Mesendoderm (in vitro differentiated cells): ENCODE results near the gene MEF2C.

ENCODE experiments used
- DNase-seq: peaks from one replicate; pipeline ENCODE4 v3.0.0; 2013
- H2AK5ac ChIP-seq: 2 replicates; pipeline ENCODE4 v1.6.1; 2013; ENCODE audit warnings: low read length, inconsistent platforms
- H2BK120ac ChIP-seq: 2 replicates; pipeline ENCODE4 v1.6.1; 2013; ENCODE audit warnings: low read depth, mild to moderate bottlenecking, low read length, moderate library complexity, mixed read lengths
- H2BK15ac ChIP-seq: replicated peaks from 2 replicates; pipeline ENCODE4 v1.6.1; 2013; ENCODE audit warnings: low read depth, mild to moderate bottlenecking, moderate library complexity
- H2BK5ac ChIP-seq: 2 replicates; pipeline ENCODE4 v1.6.1; 2013; ENCODE audit warnings: low read length, inconsistent platforms
- H3K18ac ChIP-seq: 2 replicates; pipeline ENCODE4 v1.6.1; 2013; ENCODE audit warnings: mild to moderate bottlenecking, low read length, mixed read lengths
- H3K23ac ChIP-seq: one replicate; pipeline ENCODE4 v1.6.1; 2013; ENCODE audit warnings: low read length
- H3K27ac ChIP-seq: 2 replicates; pipeline ENCODE4 v1.5.1; 2013; ENCODE audit warnings: low read depth, mild to moderate bottlenecking, inconsistent platforms, low read length, moderate library complexity
- H3K27me3 ChIP-seq: 2 replicates; pipeline ENCODE4 v1.6.1; 2013; ENCODE audit warnings: low read length, control low read depth, mild to moderate bottlenecking, inconsistent platforms; ENCODE audit not compliant: insufficient read depth, poor library complexity
- H3K36me3 ChIP-seq: 2 replicates; pipeline ENCODE4 v1.6.1; 2013; ENCODE audit warnings: low read length, inconsistent platforms; ENCODE audit not compliant: control insufficient read depth, insufficient read depth
- H3K4ac ChIP-seq: one replicate; pipeline ENCODE4 v1.6.1; 2013; ENCODE audit warnings: low read depth, mild to moderate bottlenecking, low read length, moderate library complexity
- H3K4me1 ChIP-seq: 2 replicates; pipeline ENCODE4 v1.6.1; 2013; ENCODE audit warnings: low read depth, low read length, inconsistent platforms; ENCODE audit not compliant: control insufficient read depth
- H3K4me2 ChIP-seq: 2 replicates; pipeline ENCODE4 v1.6.1; 2013; ENCODE audit warnings: low read length
- H3K4me3 ChIP-seq: 2 replicates; pipeline ENCODE4 v1.5.1; 2013; ENCODE audit warnings: mild to moderate bottlenecking, low read length
- H3K56ac ChIP-seq: one replicate; pipeline ENCODE4 v1.6.1; 2013; ENCODE audit warnings: low read length
- H3K79me1 ChIP-seq: 2 replicates; pipeline ENCODE4 v1.6.1; 2013; ENCODE audit warnings: low read length, inconsistent platforms
- H3K79me2 ChIP-seq: 2 replicates; pipeline ENCODE4 v1.6.1; 2013; ENCODE audit warnings: mild to moderate bottlenecking, low read length; ENCODE audit not compliant: control insufficient read depth, insufficient read depth
- H3K9ac ChIP-seq: 2 replicates; pipeline ENCODE4 v1.6.1; 2013; ENCODE audit warnings: low read length, inconsistent platforms
- H4K5ac ChIP-seq: one replicate; pipeline ENCODE4 v1.6.1; 2013; ENCODE audit warnings: low read length
- H4K8ac ChIP-seq: one replicate; pipeline ENCODE4 v1.6.1; 2013; ENCODE audit warnings: low read depth, mild to moderate bottlenecking, control low read depth, low read length, moderate library complexity
- WGBS: extraction: QIAGEN DNeasy Blood & Tissue Kit; methylation state at CpG from one replicate; pipeline ENCODE4 v1.1.7; 2013; ENCODE audit warnings: low lambda C conversion rate, missing lambda C conversion rate; ENCODE audit not compliant: insufficient coverage; ENCODE audit errors: extremely low coverage; 5-methylcytosine and 5-hydroxymethylcytosine counted together

Gene MEF2C

DNA sequence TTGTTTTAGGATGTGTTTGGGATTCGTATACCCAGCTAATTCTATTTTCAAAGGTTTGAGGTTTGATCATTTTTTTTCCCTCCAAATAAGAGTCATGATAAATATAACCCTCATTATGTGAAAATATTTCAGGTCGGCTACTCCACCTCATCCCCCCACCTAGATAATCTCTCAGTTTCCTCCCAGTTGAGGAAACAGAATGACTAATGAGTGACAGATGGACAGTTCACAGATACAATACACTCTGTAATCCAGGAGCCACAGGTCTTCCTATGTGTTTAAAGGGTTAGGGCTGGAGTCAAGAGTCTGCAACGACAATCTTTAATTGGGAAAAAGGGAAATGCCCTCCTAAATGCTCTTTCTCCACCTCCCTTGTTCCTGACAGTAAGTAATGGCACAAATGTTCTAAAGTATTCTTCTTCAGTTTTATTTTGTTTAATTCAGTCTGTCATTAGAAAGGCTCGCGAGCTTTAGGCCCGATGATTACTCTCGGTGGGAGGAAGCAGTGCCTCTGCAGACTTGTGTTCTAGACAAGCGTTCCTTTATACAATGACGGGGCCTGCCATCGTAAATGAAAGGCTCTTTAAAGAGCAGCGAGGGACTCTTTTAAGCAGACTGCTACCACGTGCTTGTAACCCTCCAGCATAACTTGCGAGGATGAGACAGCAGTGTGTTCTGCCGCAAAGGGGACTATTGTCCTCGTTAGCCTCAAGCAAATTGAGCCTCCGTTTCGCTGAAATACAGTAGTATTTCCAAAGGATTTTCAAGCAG is 69.0 kb downstream of the MEF2C start:
- Histone ChIP-seq H3K4me2 (no peak overlapping the region), H3K56ac (no peak overlapping the region), H3K18ac (no peak overlapping the region), H3K36me3 (no peaks in the 10 kb centered on the region), H2BK15ac (no peak overlapping the region), H2BK5ac (no peak overlapping the region), H3K79me2 (no peaks in the 10 kb centered on the region), H4K8ac (no peak overlapping the region), H3K79me1 (no peaks in the 10 kb centered on the region), H4K5ac (no peak overlapping the region), H2AK5ac (no peak overlapping the region), H3K27ac (no peak overlapping the region), H3K9ac (no peak overlapping the region), H3K4me3 (no peak overlapping the region), H2BK120ac (no peak overlapping the region), H3K4ac (no peak overlapping the region), H3K4me1 (no peaks in the 10 kb centered on the region), H3K27me3 (no peaks in the 10 kb centered on the region), H3K23ac (no peak overlapping the region)
- no CpG with 5 or more reads among the region's 17 CpGs for WGBS
- DNase-seq, result peak; percentile 25

- Histone ChIP-seq H2BK5ac (no peak overlapping the region), H3K4me2 (no peak overlapping the region), H3K27me3 (no peaks in the 10 kb centered on the region), H3K79me2 (no peaks in the 10 kb centered on the region), H3K23ac (no peak overlapping the region), H3K9ac (no peak overlapping the region), H3K27ac (no peak overlapping the region), H2AK5ac (no peak overlapping the region), H3K4ac (no peak overlapping the region), H3K18ac (no peak overlapping the region), H3K79me1 (no peaks in the 10 kb centered on the region), H3K36me3 (no peaks in the 10 kb centered on the region), H4K5ac (no peak overlapping the region), H3K56ac (no peak overlapping the region), H2BK15ac (no peak overlapping the region), H3K4me3 (no peak overlapping the region), H3K4me1 (no peaks in the 10 kb centered on the region), H2BK120ac (no peak overlapping the region), H4K8ac (no peak overlapping the region)
- DNase-seq, result no peak
- no CpG with 5 or more reads among the region's 1 CpG for WGBS
Observed at GRCh38 chr5:88813244-88813643, 69.7 kb downstream of the MEF2C start.

GRCh38 chr5:88808153-88808552 is 74.8 kb downstream of the MEF2C start:
- DNase-seq, result no peak
- no peak overlapping the region for H3K4ac ChIP-seq
- no peak overlapping the region for H3K4me3 ChIP-seq
- no CpG with 5 or more reads among the region's 2 CpGs for WGBS
- no peaks in the 10 kb centered on the region for H3K4me1 ChIP-seq
- no peak overlapping the region for H3K56ac ChIP-seq
- no peaks in the 10 kb centered on the region for H3K79me1 ChIP-seq
- no peak overlapping the region for H2BK15ac ChIP-seq
- no peak overlapping the region for H3K18ac ChIP-seq
- H2BK120ac ChIP-seq, result no peak overlapping the region
- no peak overlapping the region for H3K27ac ChIP-seq
- H2AK5ac ChIP-seq, result no peak overlapping the region
- H4K8ac ChIP-seq, result no peak overlapping the region
- no peak overlapping the region for H3K23ac ChIP-seq
- no peak overlapping the region for H2BK5ac ChIP-seq
- no peaks in the 10 kb centered on the region for H3K27me3 ChIP-seq
- no peak overlapping the region for H3K9ac ChIP-seq
- no peaks in the 10 kb centered on the region for H3K79me2 ChIP-seq
- H4K5ac ChIP-seq, result no peak overlapping the region
- H3K4me2 ChIP-seq, result no peak overlapping the region
- no peaks in the 10 kb centered on the region for H3K36me3 ChIP-seq

DNA sequence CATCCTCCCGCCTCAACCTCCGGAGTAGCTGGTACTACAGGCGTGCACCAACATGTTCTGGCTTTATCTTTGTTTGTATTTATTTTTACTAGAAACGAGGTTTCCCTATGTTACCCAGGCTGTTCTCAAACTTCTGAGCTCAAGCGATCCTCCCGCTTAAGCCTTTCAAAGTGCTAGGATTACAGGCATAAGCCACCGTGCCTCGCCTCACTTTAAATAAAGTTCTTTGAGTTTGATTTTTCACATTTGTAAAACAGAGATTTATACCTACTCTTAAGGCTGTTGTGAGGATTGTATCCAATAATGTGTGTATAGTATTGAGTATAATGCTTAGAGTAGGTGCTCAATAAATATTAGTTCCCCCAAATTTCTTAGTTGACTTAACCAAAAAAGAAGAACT is 75.7 kb downstream of the MEF2C start:
- no peak overlapping the region for H2AK5ac ChIP-seq
- no peak overlapping the region for H4K5ac ChIP-seq
- DNase-seq, result no peak
- H2BK15ac ChIP-seq, result no peak overlapping the region
- H3K4ac ChIP-seq, result no peak overlapping the region
- no peak overlapping the region for H2BK5ac ChIP-seq
- H3K9ac ChIP-seq, result no peak overlapping the region
- H4K8ac ChIP-seq, result no peak overlapping the region
- no peak overlapping the region for H3K4me3 ChIP-seq
- no peaks in the 10 kb centered on the region for H3K79me2 ChIP-seq
- WGBS, result no CpG with 5 or more reads among the region's 8 CpGs
- H3K18ac ChIP-seq, result no peak overlapping the region
- H3K79me1 ChIP-seq, result no peaks in the 10 kb centered on the region
- H3K27me3 ChIP-seq, result no peaks in the 10 kb centered on the region
- H3K27ac ChIP-seq, result no peak overlapping the region
- no peak overlapping the region for H3K56ac ChIP-seq
- H3K4me2 ChIP-seq, result no peak overlapping the region
- H2BK120ac ChIP-seq, result no peak overlapping the region
- H3K23ac ChIP-seq, result no peak overlapping the region
- H3K4me1 ChIP-seq, result no peaks in the 10 kb centered on the region
- H3K36me3 ChIP-seq, result no peaks in the 10 kb centered on the region

GRCh38 chr5:88806338-88806737 is 76.6 kb downstream of the MEF2C start:
- Histone ChIP-seq H3K9ac (no peak overlapping the region), H3K79me2 (no peaks in the 10 kb centered on the region), H3K4me1 (no peaks in the 10 kb centered on the region), H3K27me3 (no peaks in the 10 kb centered on the region), H2AK5ac (no peak overlapping the region), H3K27ac (no peak overlapping the region), H2BK15ac (no peak overlapping the region), H2BK5ac (no peak overlapping the region), H3K23ac (no peak overlapping the region), H3K79me1 (no peaks in the 10 kb centered on the region), H3K4me2 (no peak overlapping the region), H3K56ac (no peak overlapping the region), H3K18ac (no peak overlapping the region), H3K36me3 (no peaks in the 10 kb centered on the region), H2BK120ac (no peak overlapping the region), H3K4ac (no peak overlapping the region), H3K4me3 (no peak overlapping the region), H4K8ac (no peak overlapping the region), H4K5ac (no peak overlapping the region)
- no peak for DNase-seq

- no peak overlapping the region for H4K8ac ChIP-seq
- H4K5ac ChIP-seq, result no peak overlapping the region
- H2BK5ac ChIP-seq, result no peak overlapping the region
- H3K27ac ChIP-seq, result no peak overlapping the region
- no peak overlapping the region for H3K23ac ChIP-seq
- no peak overlapping the region for H3K18ac ChIP-seq
- no peak overlapping the region for H3K4me2 ChIP-seq
- H3K4ac ChIP-seq, result no peak overlapping the region
- no peaks in the 10 kb centered on the region for H3K79me1 ChIP-seq
- no peak overlapping the region for H3K56ac ChIP-seq
- WGBS, result no CpG with 5 or more reads among the region's 3 CpGs
- no peak overlapping the region for H3K4me3 ChIP-seq
- no peak overlapping the region for H2BK15ac ChIP-seq
- no peaks in the 10 kb centered on the region for H3K4me1 ChIP-seq
- H2AK5ac ChIP-seq, result no peak overlapping the region
- no peak overlapping the region for H2BK120ac ChIP-seq
- H3K36me3 ChIP-seq, result no peaks in the 10 kb centered on the region
- H3K79me2 ChIP-seq, result no peaks in the 10 kb centered on the region
- peak; percentile 32 for DNase-seq
- H3K9ac ChIP-seq, result no peak overlapping the region
- H3K27me3 ChIP-seq, result no peaks in the 10 kb centered on the region
Observed at GRCh38 chr5:88805151-88805784, 77.7 kb downstream of the MEF2C start.
